Astrocyte of the cerebellum (primary cell): Measurements from ENCODE around the gene CYP39A1.

Experiments
- DNase-seq: peaks from one replicate; pipeline ENCODE4 v3.0.0-alpha.2; 2011; ENCODE audit warnings: low read depth
- H3K4me3 ChIP-seq: 2 replicates; pipeline ENCODE4 v1.5.1; 2011; ENCODE audit warnings: mild to moderate bottlenecking, low read depth, low read length, moderate library complexity
- CTCF ChIP-seq: IDR thresholded peaks from 2 replicates; pipeline ENCODE4 v1.5.1; 2012; ENCODE audit warnings: low read length, low read depth, moderate library complexity, mild to moderate bottlenecking; ENCODE audit errors: missing control alignments
- in situ Hi-C: cut with HindIII; loops from 2 replicates; pipeline ENCODE4 v1.10.0; 2017; ENCODE audit warnings: low sequenced_read_pairs

CYP39A1 gene

GRCh38 chr6:46500382-46500781 lies 152.2 kb downstream of the CYP39A1 start:
- in situ Hi-C loops, result no loop called here
- DNase-seq, result no peak
- no peak overlapping the region for H3K4me3 ChIP-seq
- no peak for TF ChIP-seq CTCF
